ENCODE data around the gene MEGF10. TPM values are rescaled to one million over a fixed set of nuclear protein-coding genes. Genes with fewer than 3 reads are reported as not detected.

Gene MEGF10
- total and polyA plus RNA-seq, 2 of the 8 experiments (the other 6 are each of a cell fraction or from before 2014, with no cell fraction given): 38.2 to 53.1 TPM

DNA sequence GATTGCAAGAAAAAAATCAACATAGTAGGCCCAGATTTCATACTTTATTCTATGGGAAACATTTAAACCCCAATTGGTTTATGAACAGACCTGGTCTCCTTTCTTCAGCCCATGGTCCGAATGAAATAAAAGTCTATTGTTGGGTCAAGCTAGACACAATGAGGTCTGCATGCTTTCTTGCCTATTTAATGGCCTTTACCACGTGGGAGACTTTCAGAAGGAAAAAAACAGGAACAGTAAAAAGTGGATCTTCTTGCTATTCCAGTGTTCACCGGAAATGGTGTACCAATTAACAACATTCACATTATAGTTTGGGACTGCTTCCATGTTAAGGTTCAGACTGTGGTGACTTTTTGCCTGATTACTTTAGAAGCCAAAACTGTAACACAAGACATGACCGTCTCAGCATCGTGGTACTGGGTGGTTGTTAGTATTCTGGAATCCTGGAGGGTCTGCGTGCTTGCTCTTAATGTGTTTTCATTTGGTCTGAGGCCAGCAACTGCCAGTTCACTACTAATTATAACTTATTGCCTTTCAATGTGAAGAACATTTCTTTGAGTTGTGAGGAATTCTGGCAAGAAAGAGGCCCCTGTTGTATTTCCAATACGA lies 141.5 kb downstream of the MEGF10 start:
- H3K4me1 ChIP-seq (replicated peaks in 1 of 4; ENCODE audit: control insufficient read depth in 3 of 4, insufficient read depth in 4 of 4, low read length in 3 of 4): no peaks in the 10 kb centered on the region
- H3K18ac ChIP-seq (ENCODE audit: extremely low read depth, low read length): no peak overlapping the region
- 0 out of 8 replicates have a peak, but pooled peaks cover 0 to 2% (median 0%) of the 10 kb centered on the region in 4 experiments for H3K36me3 ChIP-seq (ENCODE audit: control insufficient read depth in 2 of 4, insufficient read depth in 4 of 4, low read length in 3 of 4)
- H3K79me1 ChIP-seq (ENCODE audit: low read depth, low read length): no peaks in the 10 kb centered on the region
- DNase-seq (ENCODE audit: low read depth in 1 of 2, low spot score in 2 of 2) (no peak), FAIRE-seq (no peak)
- no peak overlapping the region for H4K5ac ChIP-seq (ENCODE audit: insufficient read length, low read depth, low read length)
- no peak overlapping the region for H2BK15ac ChIP-seq (ENCODE audit: low read length)
- H3K14ac ChIP-seq (ENCODE audit: insufficient read length): no peak overlapping the region
- no peak overlapping the region for H3K23ac ChIP-seq (ENCODE audit: insufficient read length)
- CTCF ChIA-PET (ENCODE audit: partially characterized antibody): no interaction called here
- no peaks in the 10 kb centered on the region for H4K20me1 ChIP-seq (replicated peaks in 1 of 2; ENCODE audit: control insufficient read depth in 1 of 2, insufficient read depth in 2 of 2, low read length in 2 of 2)
- TF ChIP-seq, protein P1, sequence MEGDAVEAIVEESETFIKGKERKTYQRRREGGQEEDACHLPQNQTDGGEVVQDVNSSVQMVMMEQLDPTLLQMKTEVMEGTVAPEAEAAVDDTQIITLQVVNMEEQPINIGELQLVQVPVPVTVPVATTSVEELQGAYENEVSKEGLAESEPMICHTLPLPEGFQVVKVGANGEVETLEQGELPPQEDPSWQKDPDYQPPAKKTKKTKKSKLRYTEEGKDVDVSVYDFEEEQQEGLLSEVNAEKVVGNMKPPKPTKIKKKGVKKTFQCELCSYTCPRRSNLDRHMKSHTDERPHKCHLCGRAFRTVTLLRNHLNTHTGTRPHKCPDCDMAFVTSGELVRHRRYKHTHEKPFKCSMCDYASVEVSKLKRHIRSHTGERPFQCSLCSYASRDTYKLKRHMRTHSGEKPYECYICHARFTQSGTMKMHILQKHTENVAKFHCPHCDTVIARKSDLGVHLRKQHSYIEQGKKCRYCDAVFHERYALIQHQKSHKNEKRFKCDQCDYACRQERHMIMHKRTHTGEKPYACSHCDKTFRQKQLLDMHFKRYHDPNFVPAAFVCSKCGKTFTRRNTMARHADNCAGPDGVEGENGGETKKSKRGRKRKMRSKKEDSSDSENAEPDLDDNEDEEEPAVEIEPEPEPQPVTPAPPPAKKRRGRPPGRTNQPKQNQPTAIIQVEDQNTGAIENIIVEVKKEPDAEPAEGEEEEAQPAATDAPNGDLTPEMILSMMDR (IDR thresholded peaks at IDR 0.05; ENCODE audit: control extremely low read depth in 1 of 3, insufficient read depth in 1 of 3, low read depth in 1 of 3, low read length in 3 of 3): no peak
- TF ChIP-seq KDM4A (IDR thresholded peaks at IDR 0.05; ENCODE audit: low read depth, low read length, severe bottlenecking): no peak
- H3K4me3 ChIP-seq (ENCODE audit: extremely low read depth in 1 of 4, insufficient read depth in 2 of 4, low read depth in 3 of 4, low read length in 4 of 4): no peak overlapping the region
- no peak overlapping the region for H2AK5ac ChIP-seq (ENCODE audit: low read depth, low read length)
- H3K79me2 ChIP-seq (ENCODE audit: control insufficient read depth in 1 of 2, insufficient read depth in 2 of 2, low read length in 2 of 2): no peaks in the 10 kb centered on the region
- no peak overlapping the region for H4K91ac ChIP-seq (replicated peaks; ENCODE audit: insufficient read length, low read length)
- no peak overlapping the region for H2BK20ac ChIP-seq (ENCODE audit: low read length)
- POLR2A ChIA-PET (ENCODE audit: partially characterized antibody): no interaction called here
- H2BK12ac ChIP-seq (ENCODE audit: low read depth, low read length): no peak overlapping the region
- H2BK120ac ChIP-seq (replicated peaks; ENCODE audit: low read depth, low read length): no peak overlapping the region
- H3K23me2 ChIP-seq (ENCODE audit: low read depth, low read length): no peaks in the 10 kb centered on the region
- no peak overlapping the region for H3K4ac ChIP-seq (replicated peaks; ENCODE audit: insufficient read length, low read depth, low read length)
- H2BK5ac ChIP-seq (ENCODE audit: low read depth, low read length): no peak overlapping the region
- 87% methylated on average over 7 of the region's 7 CpGs; no CpG with 5 or more reads in 1 of the 2 experiments for WGBS, 2 experiments (ENCODE audit: extremely low coverage in 1 of 2, insufficient coverage in 1 of 2, insufficient read length in 1 of 2, insufficient replicate concordance in 2 of 2, low coverage in 1 of 2, low lambda C conversion rate in 2 of 2, missing lambda C conversion rate in 1 of 2)
- H3K56ac ChIP-seq (replicated peaks; ENCODE audit: insufficient read length, low read depth, low read length): no peak overlapping the region
- H3K9me3 ChIP-seq (ENCODE audit: insufficient read depth in 2 of 2, low read depth in 1 of 2, low read length in 1 of 2): no peaks in the 10 kb centered on the region
- H2AFZ ChIP-seq (ENCODE audit: low read length): no peak overlapping the region
- no peak overlapping the region for H3K27ac ChIP-seq (ENCODE audit: low read depth, low read length)
- no peak overlapping the region for H4K8ac ChIP-seq (ENCODE audit: extremely low read depth, insufficient read depth, low read length)
- H3K4me2 ChIP-seq (ENCODE audit: insufficient read depth in 1 of 2, low read depth in 2 of 2, low read length in 2 of 2): no peak overlapping the region
- no peaks in the 10 kb centered on the region; a peak in 1 of 7 replicates for H3K27me3 ChIP-seq (replicated peaks in 1 of 4; ENCODE audit: control insufficient read depth in 3 of 4, extremely low read depth in 1 of 4, insufficient read depth in 3 of 4, low read length in 3 of 4)
- no peak overlapping the region for H3K9ac ChIP-seq (replicated peaks in 1 of 4; ENCODE audit: extremely low read depth in 1 of 4, low read depth in 3 of 4, low read length in 3 of 4)

Data from H1 (cell line).